Measurements from ENCODE around the gene ADAMTS2. TPM values are rescaled to one million over a fixed set of nuclear protein-coding genes. Genes with fewer than 3 reads are reported as not detected.

The ADAMTS2 gene
- total and polyA plus RNA-seq, 2 of the 4 experiments (the other 2 are of a cell fraction): 19.0 to 58.8 TPM

DNA sequence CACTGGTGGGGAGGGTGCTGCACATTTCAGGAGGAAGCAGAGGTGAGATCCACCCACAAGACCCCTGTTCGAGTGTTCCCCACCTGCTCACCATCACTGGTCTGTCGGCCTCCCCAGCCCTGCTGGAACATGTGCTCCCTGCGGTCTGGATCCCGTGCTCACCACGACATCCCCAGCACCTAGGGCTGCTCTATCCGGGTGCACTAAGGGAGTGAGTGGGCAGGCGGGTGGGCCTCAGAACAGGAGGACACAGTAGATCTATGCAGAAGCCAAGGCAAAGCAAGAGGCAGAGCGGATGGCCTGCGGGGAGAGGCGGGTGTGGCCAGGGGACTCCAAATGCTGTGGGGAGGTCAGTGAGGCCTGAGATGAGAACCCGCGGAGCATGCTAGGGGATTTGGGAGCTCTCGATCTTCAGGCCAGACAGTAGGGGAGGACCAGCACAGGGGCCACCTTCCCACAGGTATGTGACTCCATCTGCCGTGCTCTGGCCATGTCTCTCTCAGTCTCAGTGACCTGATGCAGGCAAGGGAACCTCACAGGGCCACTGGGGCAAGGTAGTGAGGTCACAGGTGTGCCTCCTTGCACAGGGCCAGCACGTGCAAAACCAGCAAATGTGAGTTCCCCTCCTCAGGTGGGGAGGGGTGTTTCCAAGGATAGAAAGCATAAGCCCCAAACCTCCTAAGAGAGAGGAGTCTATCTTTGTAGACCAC, 150.9 kb downstream of the ADAMTS2 start:
- no peak overlapping the region for H2AFZ ChIP-seq (replicated peaks; ENCODE audit: low read length, poor library complexity)
- H3K9me3 ChIP-seq (ENCODE audit: control insufficient read depth, insufficient read depth, low read length): no peaks in the 10 kb centered on the region
- no peak overlapping the region for H4K8ac ChIP-seq (ENCODE audit: low read depth in 2 of 2, low read length in 2 of 2)
- no peak overlapping the region for H2AK5ac ChIP-seq (ENCODE audit: low read depth, low read length)
- no peak overlapping the region for H3K14ac ChIP-seq (replicated peaks; ENCODE audit: low read depth, low read length)
- H2BK20ac ChIP-seq (ENCODE audit: low read depth, low read length): no peak overlapping the region
- no peak overlapping the region for H3K9ac ChIP-seq (ENCODE audit: low read depth, low read length)
- dilution Hi-C loops (cut with HindIII; ENCODE audit: low sequenced_read_pairs, unreplicated experiment) (no loop called here), intact Hi-C loops (cut with micrococcal nuclease) (no loop called here), in situ Hi-C loops (cut with MboI; ENCODE audit: low sequenced_read_pairs) (no loop called here)
- DNase-seq (no peak), ATAC-seq (ENCODE audit: low read depth) (no peak)
- ChIA-PET CTCF (no interaction called here), POLR2A (ENCODE audit: unreplicated experiment) (no interaction called here)
- no peak overlapping the region for H2BK120ac ChIP-seq (ENCODE audit: low read depth, low read length)
- H3K9me1 ChIP-seq (ENCODE audit: insufficient read depth, low read length): peaks cover 3% of the 10 kb centered on the region; the same call in 1 of the 2 replicates
- no peak overlapping the region for H2AK9ac ChIP-seq (replicated peaks; ENCODE audit: low read depth, low read length, poor library complexity)
- TF ChIP-seq CHD1 (IDR thresholded peaks at IDR 0.05; ENCODE audit: low read depth, low read length): no peak
- TF ChIP-seq, protein P1, sequence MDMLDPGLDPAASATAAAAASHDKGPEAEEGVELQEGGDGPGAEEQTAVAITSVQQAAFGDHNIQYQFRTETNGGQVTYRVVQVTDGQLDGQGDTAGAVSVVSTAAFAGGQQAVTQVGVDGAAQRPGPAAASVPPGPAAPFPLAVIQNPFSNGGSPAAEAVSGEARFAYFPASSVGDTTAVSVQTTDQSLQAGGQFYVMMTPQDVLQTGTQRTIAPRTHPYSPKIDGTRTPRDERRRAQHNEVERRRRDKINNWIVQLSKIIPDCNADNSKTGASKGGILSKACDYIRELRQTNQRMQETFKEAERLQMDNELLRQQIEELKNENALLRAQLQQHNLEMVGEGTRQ (IDR thresholded peaks at IDR 0.05; ENCODE audit: low read depth, low read length): no peak
- TF ChIP-seq RAD21 (IDR thresholded peaks at IDR 0.05; ENCODE audit: low read length): no peak
- no peak for TF ChIP-seq RCOR1 (IDR thresholded peaks at IDR 0.05; ENCODE audit: insufficient replicate concordance, low read length)
- TF ChIP-seq, protein P2, sequence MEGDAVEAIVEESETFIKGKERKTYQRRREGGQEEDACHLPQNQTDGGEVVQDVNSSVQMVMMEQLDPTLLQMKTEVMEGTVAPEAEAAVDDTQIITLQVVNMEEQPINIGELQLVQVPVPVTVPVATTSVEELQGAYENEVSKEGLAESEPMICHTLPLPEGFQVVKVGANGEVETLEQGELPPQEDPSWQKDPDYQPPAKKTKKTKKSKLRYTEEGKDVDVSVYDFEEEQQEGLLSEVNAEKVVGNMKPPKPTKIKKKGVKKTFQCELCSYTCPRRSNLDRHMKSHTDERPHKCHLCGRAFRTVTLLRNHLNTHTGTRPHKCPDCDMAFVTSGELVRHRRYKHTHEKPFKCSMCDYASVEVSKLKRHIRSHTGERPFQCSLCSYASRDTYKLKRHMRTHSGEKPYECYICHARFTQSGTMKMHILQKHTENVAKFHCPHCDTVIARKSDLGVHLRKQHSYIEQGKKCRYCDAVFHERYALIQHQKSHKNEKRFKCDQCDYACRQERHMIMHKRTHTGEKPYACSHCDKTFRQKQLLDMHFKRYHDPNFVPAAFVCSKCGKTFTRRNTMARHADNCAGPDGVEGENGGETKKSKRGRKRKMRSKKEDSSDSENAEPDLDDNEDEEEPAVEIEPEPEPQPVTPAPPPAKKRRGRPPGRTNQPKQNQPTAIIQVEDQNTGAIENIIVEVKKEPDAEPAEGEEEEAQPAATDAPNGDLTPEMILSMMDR (conservative IDR thresholded peaks at IDR 0.05; ENCODE audit: low read depth, low read length): no peak
- TF ChIP-seq CEBPB (IDR thresholded peaks at IDR 0.05; ENCODE audit: low read depth, low read length): no peak
- no peak for TF ChIP-seq MAZ (IDR thresholded peaks at IDR 0.05; ENCODE audit: borderline replicate concordance, low read depth, low read length)
- TF ChIP-seq POLR2A (IDR thresholded peaks at IDR 0.05; ENCODE audit: low read depth, low read length): no peak
- no peak for TF ChIP-seq BHLHE40 (IDR thresholded peaks at IDR 0.05; ENCODE audit: low read depth, low read length)
- TF ChIP-seq SMC3 (IDR thresholded peaks at IDR 0.05; ENCODE audit: low read depth, low read length): no peak
- TF ChIP-seq FOS (IDR thresholded peaks at IDR 0.05; ENCODE audit: low read depth, low read length): no peak
- TF ChIP-seq MAFK (IDR thresholded peaks at IDR 0.05; ENCODE audit: low read depth, low read length): no peak
- TF ChIP-seq MXI1 (IDR thresholded peaks at IDR 0.05; ENCODE audit: borderline replicate concordance, low read depth, low read length): no peak
- TF ChIP-seq RFX5 (IDR thresholded peaks at IDR 0.05; ENCODE audit: low read depth, low read length): no peak
- TF ChIP-seq NFE2L2 (IDR thresholded peaks at IDR 0.05; ENCODE audit: low read depth, low read length): no peak
- TF ChIP-seq, protein P3, sequence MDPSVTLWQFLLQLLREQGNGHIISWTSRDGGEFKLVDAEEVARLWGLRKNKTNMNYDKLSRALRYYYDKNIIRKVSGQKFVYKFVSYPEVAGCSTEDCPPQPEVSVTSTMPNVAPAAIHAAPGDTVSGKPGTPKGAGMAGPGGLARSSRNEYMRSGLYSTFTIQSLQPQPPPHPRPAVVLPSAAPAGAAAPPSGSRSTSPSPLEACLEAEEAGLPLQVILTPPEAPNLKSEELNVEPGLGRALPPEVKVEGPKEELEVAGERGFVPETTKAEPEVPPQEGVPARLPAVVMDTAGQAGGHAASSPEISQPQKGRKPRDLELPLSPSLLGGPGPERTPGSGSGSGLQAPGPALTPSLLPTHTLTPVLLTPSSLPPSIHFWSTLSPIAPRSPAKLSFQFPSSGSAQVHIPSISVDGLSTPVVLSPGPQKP (IDR thresholded peaks at IDR 0.05; ENCODE audit: borderline replicate concordance, low read depth, low read length): no peak
- no peak overlapping the region for H4K91ac ChIP-seq (ENCODE audit: insufficient read depth, low read depth, low read length)
- H3K4me2 ChIP-seq (ENCODE audit: low read depth, low read length): no peak overlapping the region
- H3K4ac ChIP-seq (ENCODE audit: low read depth, low read length): no peak overlapping the region
- H3K79me1 ChIP-seq (ENCODE audit: low read depth in 1 of 2, low read length in 2 of 2): peaks cover 5 to 12% of the 10 kb centered on the region in 2 experiments; a peak in 2 of 4 replicates
- no peak overlapping the region for H3K56ac ChIP-seq (ENCODE audit: extremely low read depth, insufficient read depth, low read length)
- H3K18ac ChIP-seq (ENCODE audit: low read depth, low read length): no peak overlapping the region
- H3K4me1 ChIP-seq (ENCODE audit: control insufficient read depth, insufficient read depth, low read length): no peaks in the 10 kb centered on the region
- peaks cover 3% of the 10 kb centered on the region; the same call in 1 of the 2 replicates for H3K36me3 ChIP-seq (ENCODE audit: control insufficient read depth, insufficient read depth, low read length)
- H3K27ac ChIP-seq (ENCODE audit: insufficient read depth, low read length): no peak overlapping the region
- no peak overlapping the region for H4K5ac ChIP-seq (ENCODE audit: low read depth, low read length)
- no peaks in the 10 kb centered on the region for H4K20me1 ChIP-seq (ENCODE audit: insufficient read depth, low read length)
- H3K4me3 ChIP-seq (ENCODE audit: insufficient read depth, low read depth, low read length): no peak overlapping the region
- 79% methylated on average over 7 of the region's 15 CpGs; no CpG with 5 or more reads in 1 of the 2 experiments for WGBS, 2 experiments (ENCODE audit: extremely low coverage in 2 of 2, insufficient read length in 1 of 2)
- BruUV-seq (replicated peaks): no TSS peak
- no peak overlapping the region for H2BK15ac ChIP-seq (ENCODE audit: low read depth, low read length)
- H2BK5ac ChIP-seq (ENCODE audit: low read depth, low read length, poor library complexity, severe bottlenecking): no peak overlapping the region
- no peak overlapping the region for H3K23ac ChIP-seq (ENCODE audit: low read depth, low read length)
- no peaks in the 10 kb centered on the region for H3K27me3 ChIP-seq (ENCODE audit: control insufficient read depth, insufficient read depth, low read length)
